GM18507 (cell line): Measurements from ENCODE around the gene PRKAG1.
"Not testable (repeated sequence)": the region's sequence is repeated elsewhere in the genome, so short reads cannot be mapped to it uniquely, and the experiment has no call there.

Experiments
- DNase-seq: peaks from one replicate; pipeline ENCODE4 v3.0.0; 2011; ENCODE audit warnings: low read depth; ENCODE audit not compliant: insufficient read length; ENCODE audit errors: extremely low spot score
- FAIRE-seq: peaks from 2 replicates; lab custom pipeline; 2011; peaks lifted over from hg19 to GRCh38; lab: Jason Lieb, UNC

PRKAG1 gene

DNA sequence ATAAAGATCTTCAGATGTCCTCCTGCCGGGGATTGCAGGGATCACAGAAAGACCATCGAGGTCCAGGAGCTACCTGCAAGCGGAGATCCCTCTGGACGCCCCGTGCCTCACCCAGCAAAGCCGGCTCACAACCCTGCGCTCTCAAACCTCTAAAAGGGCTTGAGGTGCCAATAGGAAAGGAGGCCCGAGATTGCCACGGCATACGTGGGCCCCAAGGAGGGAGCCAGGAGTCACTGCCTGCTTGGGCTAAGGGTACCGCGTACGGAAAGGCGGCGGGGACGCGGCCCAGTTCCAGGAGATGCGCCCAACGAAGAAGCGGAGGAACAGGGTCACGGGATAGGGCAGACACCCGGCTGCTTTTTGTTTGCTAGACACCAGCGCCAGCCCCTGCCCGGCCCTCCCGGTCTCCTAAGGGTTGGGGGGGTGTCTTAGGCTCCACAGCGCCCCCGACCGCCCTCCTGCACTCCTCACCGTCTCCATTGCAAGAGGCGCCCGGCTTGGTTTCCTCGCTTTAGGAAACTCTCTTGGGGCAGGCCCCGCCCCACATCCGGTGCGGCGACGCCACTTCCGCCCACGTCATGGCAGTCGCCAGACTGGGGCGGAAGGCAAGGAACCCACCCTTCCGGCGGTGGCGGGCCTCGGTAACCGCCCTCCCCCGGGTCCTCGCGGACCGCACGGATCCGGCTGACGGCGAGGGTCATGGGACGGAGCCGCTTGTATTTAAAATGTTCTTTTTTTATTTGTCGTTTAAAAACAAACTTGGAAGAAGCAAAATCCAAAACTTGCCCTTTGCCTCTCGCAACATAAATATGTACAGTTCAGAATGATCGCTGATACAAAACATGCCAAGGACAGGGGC is at the start of gene PRKAG1:
PRKAG1 (minus strand) TSS at position 516 of the 859 bp plus-strand sequence; CDS start at position 480, 36 bp downstream.
- DNase-seq, result peak; percentile 99
- FAIRE-seq, result peak; percentile 95

DNA sequence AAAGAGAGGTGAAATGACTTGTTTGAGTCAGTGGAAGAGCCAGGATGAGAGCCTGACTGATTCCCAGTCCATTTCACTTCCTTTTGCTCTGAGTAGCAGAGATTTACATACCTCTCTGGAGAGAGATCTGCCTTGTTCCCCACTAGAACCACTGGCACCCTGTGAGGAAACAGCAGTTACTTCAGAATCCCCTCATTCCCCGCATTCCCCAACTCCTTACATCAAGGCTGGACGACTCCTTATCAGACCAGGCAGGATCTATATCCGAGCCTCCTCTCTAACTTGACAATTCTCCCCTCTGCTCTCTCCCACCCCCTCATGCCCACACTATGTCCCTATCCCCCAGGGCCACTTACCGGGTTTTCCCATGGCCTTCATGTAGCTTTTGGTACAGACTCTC is 47.5 kb upstream of the PRKAG1 start:
- FAIRE-seq (no peak), DNase-seq (no peak)

DNA sequence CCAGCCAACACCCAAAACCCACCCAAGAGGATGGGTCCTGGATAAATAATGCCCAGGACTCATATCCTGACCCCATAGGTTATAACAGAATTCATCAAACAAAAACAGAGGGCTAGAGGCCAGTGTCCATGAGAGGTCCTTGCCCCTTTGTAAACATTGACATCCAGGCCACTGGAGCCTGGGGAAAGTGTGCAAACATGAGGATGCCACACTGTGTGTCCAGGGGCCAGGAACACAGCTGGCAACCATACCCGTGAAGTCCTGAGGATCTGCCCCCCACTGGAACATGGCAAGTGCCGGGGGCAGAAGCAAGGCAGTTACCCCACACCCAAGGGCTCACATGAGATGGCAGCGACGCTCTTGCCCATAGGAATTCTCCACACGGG is 46.2 kb upstream of the PRKAG1 start:
- DNase-seq (no peak), FAIRE-seq (no peak)

DNA sequence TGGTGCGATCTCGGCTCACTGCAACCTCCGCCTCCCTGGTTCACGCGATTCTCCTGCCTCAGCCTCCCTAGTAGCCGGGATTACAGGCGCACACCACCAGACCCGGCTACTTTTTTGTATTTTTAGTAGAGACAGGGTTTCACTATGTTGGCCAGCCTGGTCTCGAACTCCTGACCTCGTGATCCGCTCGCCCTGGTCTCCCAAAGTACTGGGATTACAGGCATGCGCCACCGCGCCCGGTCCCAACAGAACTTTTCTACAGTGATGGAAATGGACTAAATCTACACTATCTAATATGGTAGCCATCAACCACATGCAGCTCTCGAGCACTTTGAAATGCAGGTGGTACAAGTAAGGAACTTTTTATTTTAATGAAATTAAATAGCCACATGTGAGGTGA is 43.3 kb upstream of the PRKAG1 start:
- FAIRE-seq, DNase-seq: not testable (repeated sequence)

DNA sequence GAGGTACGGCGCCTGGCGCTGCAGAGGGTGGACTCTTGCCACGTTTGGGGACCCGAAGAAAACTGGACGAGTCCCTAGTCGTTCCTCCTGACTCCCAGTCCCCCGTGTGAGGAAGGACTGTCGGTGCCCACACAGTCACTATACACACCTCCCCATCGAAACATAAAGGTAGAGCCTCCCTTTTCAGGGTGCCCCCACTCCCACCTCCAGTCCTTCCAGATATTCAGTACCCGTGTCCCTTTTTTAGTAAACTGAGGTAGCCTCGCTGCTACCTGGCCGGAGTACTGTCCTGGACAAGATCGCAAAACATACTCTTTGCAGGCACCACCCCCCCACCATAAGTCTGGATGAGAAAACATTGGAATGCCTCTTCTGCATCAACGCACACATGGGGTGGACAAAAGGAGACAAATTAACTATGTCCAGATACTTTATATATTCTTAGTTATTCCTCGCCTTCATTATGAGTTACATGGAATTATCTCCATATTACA is 42.6 kb upstream of the PRKAG1 start:
- FAIRE-seq (no peak), DNase-seq (no peak)

DNA sequence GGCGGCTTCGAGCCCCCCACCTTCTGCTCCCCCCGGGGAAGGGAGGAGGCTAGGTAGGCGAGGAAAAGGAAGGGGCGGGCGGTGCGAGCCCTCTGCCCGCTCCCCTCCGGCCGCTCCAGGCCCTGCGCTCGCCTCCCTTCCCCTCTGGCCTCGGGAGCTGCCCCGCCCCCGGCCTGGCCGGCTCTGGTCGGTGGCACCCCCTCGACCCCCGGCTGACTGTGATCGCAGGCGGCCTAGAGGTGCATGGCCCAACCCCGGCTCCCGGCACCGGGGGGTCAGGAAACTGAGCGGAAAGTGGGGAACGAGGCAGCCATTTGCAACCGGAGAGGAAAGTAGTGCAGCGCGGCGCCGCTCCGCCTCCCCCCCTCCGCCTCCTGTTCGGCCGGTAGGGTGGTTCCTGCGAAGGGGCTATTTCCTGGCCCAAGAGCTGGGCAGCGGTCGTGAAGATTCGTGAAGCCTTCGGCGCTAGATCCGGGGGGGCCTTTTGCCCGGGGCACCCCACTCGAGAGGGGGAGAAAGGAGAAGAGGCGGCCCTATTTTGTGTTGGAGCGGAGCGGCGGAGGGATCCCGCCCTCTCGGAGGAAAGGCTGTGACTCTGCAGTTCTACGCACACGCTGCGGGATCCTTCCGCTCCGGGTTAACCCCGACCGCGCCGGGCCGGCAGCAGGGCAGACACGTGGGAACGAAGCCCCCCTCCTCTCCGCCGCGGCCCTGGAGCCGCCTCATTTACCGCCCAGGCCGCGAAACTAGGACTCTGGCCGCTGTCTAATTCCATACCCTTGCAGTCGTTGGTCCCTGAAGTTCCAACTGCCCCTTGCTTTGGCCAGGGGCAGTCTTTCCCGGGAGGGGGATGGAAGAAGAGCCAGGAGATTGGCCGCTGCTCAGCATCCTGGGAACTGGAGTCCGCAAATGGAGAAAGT is 41.9 kb upstream of the PRKAG1 start, which contains the start of gene KMT2D:
KMT2D (minus strand) TSS at position 558 of the 920 bp plus-strand sequence. CDS start 5,470 bp downstream, outside the sequence.
- FAIRE-seq, result peak; percentile 64
- DNase-seq, result peak; percentile 81

DNA sequence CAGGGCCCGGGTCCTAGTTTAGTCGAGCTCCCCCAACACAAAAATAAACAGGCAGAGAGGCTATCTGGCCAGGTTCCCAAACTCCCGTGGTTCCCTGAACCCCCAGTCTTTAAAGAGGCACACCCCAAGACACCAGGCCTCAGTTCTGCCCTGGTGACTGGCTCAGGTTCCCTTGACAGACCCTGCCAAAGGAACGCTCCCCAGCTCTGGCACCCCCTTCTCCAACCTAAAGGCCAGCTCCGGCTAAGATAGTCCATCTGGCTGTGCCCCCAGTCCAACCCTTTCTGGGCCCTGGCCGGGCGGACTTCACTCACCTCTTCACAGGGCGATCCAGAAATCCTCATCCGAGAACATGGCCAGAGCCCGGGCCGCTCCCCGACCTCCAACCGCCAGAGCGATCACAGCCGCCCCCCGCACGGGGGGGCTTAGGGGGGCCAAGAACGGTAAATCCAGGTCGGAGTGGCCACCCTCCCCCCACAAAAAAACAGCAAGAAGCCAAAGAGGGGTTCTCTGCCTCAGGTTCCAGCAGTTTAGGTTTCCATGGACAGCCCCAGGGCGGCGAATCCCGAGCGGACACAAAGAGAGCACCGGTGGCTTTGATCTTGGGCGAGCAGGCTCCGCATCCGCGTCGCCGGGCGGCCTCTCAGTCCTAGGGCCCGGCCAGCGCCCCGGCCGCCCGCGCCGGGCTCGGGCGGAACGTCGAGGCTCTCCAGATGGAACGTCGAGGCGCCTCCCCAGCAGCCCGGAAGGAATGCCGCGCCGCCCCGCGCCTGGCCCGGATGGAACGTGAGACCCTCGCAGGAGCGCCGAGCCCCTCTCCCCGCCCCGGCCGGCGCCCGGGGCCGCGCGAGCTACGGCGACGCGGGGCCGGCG is 41.0 kb upstream of the PRKAG1 start:
- FAIRE-seq (no peak), DNase-seq (no peak)

DNA sequence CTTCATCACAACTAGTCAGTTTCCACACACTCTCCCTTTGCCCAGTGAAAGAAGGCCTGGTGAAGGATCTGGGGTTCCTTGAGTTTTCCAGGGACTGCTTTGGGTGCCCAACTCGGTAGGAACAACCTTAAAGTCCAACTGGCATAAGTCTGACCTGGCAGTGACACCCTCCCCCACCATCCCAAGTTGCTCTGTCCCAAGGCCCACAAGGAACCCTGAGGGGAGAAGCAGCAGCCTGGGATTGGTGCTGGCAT is 40.4 kb upstream of the PRKAG1 start:
- no peak for FAIRE-seq
- no peak for DNase-seq

DNA sequence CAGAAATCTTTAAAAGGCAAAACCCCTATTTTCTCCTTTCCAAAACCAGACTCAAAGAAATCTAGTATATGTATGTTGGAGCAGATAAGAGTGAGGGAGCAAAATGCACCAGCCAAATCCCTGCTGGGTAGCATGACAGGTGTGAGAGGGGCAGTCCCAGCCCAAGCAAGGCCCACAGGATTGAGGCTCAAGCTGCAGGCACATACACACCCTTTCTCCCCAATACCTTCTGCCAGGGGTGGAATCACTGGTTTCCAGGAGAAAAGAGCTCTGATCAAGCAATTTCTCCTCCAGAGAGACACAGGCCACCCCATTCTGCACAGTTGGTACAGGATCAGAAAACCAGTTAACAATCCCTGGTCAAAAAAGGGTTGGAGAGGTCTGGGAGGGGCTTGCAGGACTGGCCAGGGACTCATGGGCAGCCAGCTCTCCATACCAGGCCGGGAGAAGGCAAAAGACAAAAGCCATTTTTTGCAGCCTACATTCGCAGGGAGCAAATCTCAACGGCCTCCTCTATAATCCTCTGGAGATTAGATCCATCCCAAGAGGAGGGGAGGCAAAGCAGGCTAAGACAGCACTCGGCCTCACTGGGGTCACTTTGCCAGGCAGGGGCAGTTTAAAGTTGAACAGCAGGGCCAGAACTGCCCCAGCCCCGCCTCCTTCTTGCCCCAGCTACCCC is 39.9 kb upstream of the PRKAG1 start:
- no peak for DNase-seq

DNA sequence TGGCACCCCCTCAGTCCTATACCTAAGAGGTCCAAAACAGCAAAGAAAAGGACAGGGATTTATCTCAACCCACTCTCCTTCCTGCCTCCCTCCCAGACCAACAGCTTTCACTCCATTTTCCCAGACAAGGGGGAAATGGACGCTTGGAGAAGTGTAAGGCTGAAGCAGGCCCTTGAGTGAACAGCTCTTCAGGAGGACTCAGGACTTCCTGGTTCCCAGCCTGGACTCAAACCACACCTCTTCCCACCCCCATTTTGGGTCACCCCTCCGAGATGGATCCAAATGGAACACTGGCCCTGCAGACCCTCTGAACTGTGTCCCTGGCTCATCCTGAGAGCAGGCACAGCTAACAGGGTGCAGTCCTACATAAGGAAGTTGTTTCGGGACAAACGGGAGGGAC is 39.3 kb upstream of the PRKAG1 start:
- DNase-seq, result no peak
- peak; percentile 50 for FAIRE-seq

More for the DNA sequence above, 39.9 kb upstream of the PRKAG1 start:
- no peak for FAIRE-seq

DNA sequence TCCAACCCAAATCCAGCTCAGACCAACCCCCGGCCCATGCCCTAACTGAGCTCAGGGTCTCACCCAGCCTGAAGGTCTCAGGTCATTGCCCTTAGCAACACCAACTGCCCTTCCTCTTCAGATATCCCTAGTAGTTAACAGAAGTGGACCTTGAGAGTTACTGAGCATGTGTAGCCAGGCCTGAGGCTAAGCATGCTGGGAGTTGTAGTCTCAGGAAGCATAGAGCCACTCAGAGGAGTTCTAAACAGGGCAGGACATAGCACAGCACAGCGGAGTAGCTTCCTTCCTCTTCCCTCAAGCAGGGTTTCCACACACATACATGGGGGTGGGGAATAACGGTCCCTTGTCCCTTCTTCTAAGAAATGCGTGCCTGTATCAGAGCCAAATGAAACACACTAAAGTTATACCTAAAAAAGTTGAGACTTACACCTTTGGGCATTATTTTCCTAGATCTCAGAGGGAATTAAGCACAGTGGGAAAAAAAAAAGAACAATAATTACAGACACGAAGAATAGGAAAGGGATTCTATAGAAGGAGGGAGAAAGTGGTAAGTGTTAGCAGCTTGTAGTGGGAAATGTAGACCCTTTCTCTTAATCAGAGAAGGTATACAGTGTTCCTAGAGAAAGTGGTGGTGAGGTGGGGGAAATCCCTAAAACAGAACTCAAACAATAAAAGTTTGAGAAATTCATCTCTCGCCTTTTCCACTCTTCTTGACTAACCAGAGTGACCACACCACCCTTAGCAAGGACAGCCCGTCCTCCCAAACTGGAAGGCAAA is 37.6 kb upstream of the PRKAG1 start:
- FAIRE-seq (peak; percentile 98), DNase-seq (peak; percentile 70)

DNA sequence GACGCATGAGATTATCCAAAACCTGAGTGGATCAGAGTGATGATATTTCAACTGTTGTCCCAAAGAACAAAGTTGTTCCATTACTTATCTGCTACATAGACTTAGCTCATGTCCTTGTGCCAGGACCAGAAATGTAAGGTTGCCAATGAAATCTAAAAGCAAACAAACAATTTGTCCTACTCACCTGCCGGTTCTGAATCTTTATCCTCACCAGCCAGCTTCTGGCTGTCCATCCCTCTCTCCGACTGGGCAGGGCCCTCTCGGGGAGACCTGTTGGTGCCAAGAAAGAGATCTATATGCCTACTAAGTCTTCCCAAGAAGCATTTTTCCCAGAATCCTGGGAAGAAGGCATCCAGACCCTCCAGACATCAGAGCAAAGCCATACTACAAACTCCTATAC is 36.5 kb upstream of the PRKAG1 start:
- FAIRE-seq (no peak), DNase-seq (no peak)

DNA sequence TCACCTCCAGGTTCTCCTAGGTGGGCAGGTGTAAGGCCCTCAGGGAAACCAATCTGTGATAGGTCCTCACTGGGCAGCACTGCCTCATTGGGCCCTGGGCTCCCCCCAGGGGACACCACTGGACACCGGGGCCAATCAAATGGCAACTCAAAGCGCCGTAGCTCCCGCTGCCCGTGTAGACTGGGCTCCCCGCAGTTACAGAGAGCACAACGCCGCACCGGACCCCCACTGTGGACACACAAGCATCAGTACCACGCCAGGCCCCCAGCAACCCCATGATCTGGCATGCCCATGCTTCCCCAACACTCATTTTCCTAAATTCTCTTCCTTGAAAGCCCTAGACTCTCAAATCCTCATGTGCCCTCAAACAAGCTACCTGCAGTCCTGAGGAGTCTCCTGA is 35.9 kb upstream of the PRKAG1 start:
- DNase-seq (no peak), FAIRE-seq (no peak)

DNA sequence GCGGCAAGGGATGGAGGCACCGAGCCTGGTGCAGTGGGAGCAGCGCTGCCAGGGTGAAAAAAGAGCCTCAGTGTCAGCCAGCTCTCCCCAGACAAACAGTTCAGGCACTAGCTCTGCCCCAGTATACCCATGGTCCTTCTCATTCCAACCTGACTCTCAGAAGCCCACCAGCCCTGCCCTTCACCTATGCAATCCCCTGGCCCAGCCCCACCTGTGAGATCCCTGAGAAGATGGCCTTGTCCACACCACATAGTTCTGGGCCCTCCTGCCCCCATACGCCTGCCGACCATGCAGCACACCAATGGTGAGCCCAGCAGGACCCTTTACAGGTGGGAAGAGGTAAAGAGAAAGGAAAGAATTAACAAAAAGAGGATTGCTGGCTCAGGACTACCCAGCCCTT is 35.5 kb upstream of the PRKAG1 start:
- DNase-seq, result no peak
- no peak for FAIRE-seq

DNA sequence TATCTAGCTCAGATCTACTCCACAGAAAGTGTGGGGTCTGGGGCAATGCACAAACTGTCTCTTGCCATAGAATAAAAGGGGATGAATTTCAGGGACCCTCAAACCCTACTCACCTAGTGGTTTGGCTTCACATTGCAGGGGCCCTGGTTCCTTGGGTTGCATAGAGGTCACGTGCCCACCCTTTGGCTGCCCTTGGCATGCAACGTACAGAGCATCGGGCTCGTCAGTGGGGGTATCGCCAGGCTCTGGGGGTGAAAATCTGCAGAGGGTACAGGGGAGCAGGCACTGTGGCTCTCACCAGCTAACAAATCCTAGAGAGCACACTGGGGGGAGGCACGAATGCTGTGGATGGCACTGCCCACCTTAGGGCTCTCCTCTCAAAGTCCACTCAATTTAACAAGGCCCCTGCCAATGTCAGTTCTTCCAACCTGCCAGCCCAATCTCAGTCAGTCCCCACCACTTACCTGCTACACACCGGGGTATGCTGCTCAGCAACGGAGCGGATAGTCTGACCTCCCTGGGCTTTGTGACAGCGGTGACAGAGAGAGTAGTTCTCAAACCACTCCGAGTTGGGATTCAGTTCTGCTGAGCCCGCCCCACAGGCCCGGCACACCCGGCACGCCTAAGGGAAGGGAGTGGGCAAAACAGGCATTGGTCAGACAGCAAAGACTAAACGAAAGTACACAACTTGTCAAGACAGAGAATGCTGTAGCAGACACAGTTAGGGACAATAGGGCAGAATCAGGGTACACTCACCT is 34.1 kb upstream of the PRKAG1 start:
- FAIRE-seq, result no peak

DNA sequence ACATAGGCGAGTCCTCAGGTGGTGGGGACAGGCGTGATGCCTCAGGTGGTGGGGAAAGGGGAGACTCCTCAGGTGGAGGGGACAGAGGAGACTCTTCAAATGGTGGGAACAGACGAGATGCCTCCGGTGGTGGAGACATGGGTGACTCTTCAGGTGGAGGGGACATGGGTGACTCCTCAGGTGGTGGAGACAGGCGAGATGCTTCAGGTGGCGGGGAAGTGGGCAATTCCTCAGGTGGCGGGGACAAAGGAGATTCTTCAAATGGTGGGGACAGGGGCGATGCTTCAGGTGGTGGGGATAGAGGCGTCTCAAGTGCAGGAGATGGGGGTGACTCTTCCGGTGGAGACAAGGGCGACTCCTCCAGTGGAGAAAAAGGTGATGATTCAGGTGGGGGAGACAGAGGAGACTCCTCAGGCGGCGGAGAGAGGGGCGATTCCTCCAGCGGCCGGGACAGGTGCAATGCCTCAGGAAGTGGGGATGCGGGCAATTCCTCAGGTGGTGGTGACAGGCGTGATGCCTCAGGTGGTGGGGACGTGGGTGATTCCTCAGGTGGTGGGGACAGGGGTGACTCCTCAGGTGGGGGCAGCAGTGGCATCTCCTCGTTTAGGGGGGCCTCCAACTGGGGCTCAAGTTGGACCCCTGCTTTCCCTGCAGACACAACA is 33.3 kb upstream of the PRKAG1 start:
- no peak for DNase-seq
- FAIRE-seq, result no peak

More for the DNA sequence above, 34.1 kb upstream of the PRKAG1 start:
- DNase-seq, result no peak

DNA sequence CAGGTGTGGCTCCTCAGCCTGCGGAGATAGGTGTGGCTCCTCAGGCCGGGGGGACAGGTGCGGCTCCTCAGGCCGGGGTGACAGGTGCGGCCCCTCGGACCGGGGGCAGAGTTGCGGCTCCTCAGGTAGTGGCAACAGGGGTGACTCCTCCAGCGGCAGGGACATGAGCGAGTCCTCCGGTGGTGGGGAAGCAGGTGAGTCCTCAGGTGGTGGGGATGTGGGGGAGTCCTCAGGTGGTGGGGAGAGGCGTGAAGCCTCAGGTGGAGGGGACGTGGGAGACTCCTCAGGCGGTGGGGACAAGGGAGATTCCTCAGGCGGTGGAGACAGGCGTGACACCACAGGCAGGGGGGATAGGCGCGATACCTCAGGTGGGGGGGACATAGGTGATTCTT is 32.8 kb upstream of the PRKAG1 start:
- DNase-seq (no peak), FAIRE-seq (no peak)
